Fibroblast of lung (primary cell): ENCODE data around the gene PRPH2. TPM values are rescaled to one million over a fixed set of nuclear protein-coding genes. Genes with fewer than 3 reads are reported as not detected.

ENCODE experiments used
- DNase-seq, 2 donors: peaks; one replicate each; pipeline versions ENCODE4 v3.0.0 to v3.0.0-alpha.2; 2010; ENCODE audit warnings: low read depth in 2 of 2
- H2AFZ ChIP-seq: 2 replicates; pipeline ENCODE4 v1.5.1; 2012; ENCODE audit warnings: low read length, control low read depth, inconsistent platforms
- H3K27ac ChIP-seq: 2 replicates; pipeline ENCODE4 v1.5.1; 2011; ENCODE audit warnings: low read length, control low read depth; ENCODE audit not compliant: insufficient read depth
- H3K27me3 ChIP-seq: 2 replicates; pipeline ENCODE4 v1.5.1; 2011; ENCODE audit warnings: mild to moderate bottlenecking, low read length; ENCODE audit not compliant: control insufficient read depth, insufficient read depth
- H3K36me3 ChIP-seq: 2 replicates; pipeline ENCODE4 v1.5.1; 2011; ENCODE audit warnings: low read length; ENCODE audit not compliant: control insufficient read depth, insufficient read depth
- H3K4me1 ChIP-seq: 2 replicates; pipeline ENCODE4 v1.5.1; 2011; ENCODE audit warnings: low read length; ENCODE audit not compliant: control insufficient read depth, insufficient read depth; ENCODE audit errors: extremely low read depth
- H3K4me2 ChIP-seq: 2 replicates; pipeline ENCODE4 v1.5.1; 2011; ENCODE audit warnings: low read length, control low read depth; ENCODE audit not compliant: insufficient read depth; ENCODE audit errors: extremely low read depth
- H3K4me3 ChIP-seq, 4 experiments: fragments of 200-600 bp in 1 of 4; sonication (generic) in 1 of 4; replicated peaks in 1 of 4; 2 replicates each; pipeline ENCODE4 v1.5.1; 2011 to 2016; ENCODE audit warnings: low read length in 4 of 4, low read depth in 3 of 4, mild to moderate bottlenecking in 3 of 4, control low read depth in 2 of 4, inconsistent platforms in 1 of 4, mixed read lengths in 1 of 4; ENCODE audit not compliant: insufficient read depth in 1 of 4; ENCODE audit errors: control extremely low read depth in 1 of 4
- H3K79me2 ChIP-seq: 2 replicates; pipeline ENCODE4 v1.5.1; 2012; ENCODE audit warnings: mild to moderate bottlenecking, low read length, inconsistent platforms; ENCODE audit not compliant: control insufficient read depth, insufficient read depth
- H3K9ac ChIP-seq: 2 replicates; pipeline ENCODE4 v1.5.1; 2011; ENCODE audit warnings: mild to moderate bottlenecking, low read length, control low read depth; ENCODE audit not compliant: insufficient read depth
- H3K9me3 ChIP-seq: 2 replicates; pipeline ENCODE4 v1.5.1; 2012; ENCODE audit warnings: low read depth, low read length; ENCODE audit not compliant: control insufficient read depth, insufficient read depth
- H4K20me1 ChIP-seq: 2 replicates; pipeline ENCODE4 v1.5.1; 2011; ENCODE audit warnings: low read length; ENCODE audit not compliant: control insufficient read depth, insufficient read depth; ENCODE audit errors: extremely low read depth
- CTCF ChIP-seq, 2 donors: IDR thresholded peaks in 1 of 2; conservative IDR thresholded peaks in 1 of 2; 1 replicate in 1 of 2; 2 replicates in 1 of 2; pipeline ENCODE4 v1.5.1; 2011 to 2012; ENCODE audit warnings: low read length in 2 of 2, control low read depth in 1 of 2, inconsistent platforms in 1 of 2, low read depth in 1 of 2, mild to moderate bottlenecking in 1 of 2
- EZH2 ChIP-seq: IDR thresholded peaks from 2 replicates; pipeline ENCODE4 v1.5.1; 2012; ENCODE audit warnings: low read length, control low read depth, mild to moderate bottlenecking; ENCODE audit errors: missing control alignments
- polyA minus RNA-seq: library from RNA; depleted of rRNA, polyadenylated mRNA; stranded (reverse); fragments of >200 nt; gene quantifications from 2 replicates; pipeline ENCODE4 v1.2.3, GENCODE V29; 2011; ENCODE audit warnings: low replicate concordance
- polyA plus RNA-seq, 2 donors: library from polyadenylated mRNA; depleted of rRNA in 1 of 2; stranded (reverse) in 1 of 2; unstranded in 1 of 2; fragments of >200 nt; gene quantifications; 2 replicates each; pipeline ENCODE4 v1.2.1, GENCODE V29; 2011 to 2012; ENCODE audit warnings: missing spikeins in 1 of 2
- total RNA-seq: library from RNA; depleted of rRNA; stranded (reverse); fragments of >200 nt; gene quantifications from 2 replicates; pipeline ENCODE4 v1.2.1, GENCODE V29; 2014

Gene PRPH2
- total RNA-seq (5.1 and 8.6 TPM in 2 replicates), polyA plus RNA-seq (4.0 and 6.3 TPM in 2 replicates), polyA minus RNA-seq (8.0 and 10.1 TPM in 2 replicates)
- 3.0 and 4.4 TPM in 2 replicates for polyA plus RNA-seq (2012)

GRCh38 chr6:42722497-42722896, at the start of gene PRPH2:
Gene PRPH2 (minus strand): TSS chr6:42722597. CDS start chr6:42722334, 263 bp downstream.
- no peaks in the 10 kb centered on the region for H3K36me3 ChIP-seq
- H3K4me2 ChIP-seq = no peak within 1 kb of the TSS

GRCh38 chr6:42771741-42772100, 49.3 kb upstream of the PRPH2 start:
- Histone ChIP-seq H3K4me3 (no peak overlapping the region), H2AFZ (no peak overlapping the region), H3K4me1 (no peaks in the 10 kb centered on the region), H3K79me2 (no peaks in the 10 kb centered on the region), H3K27ac (no peak overlapping the region), H3K9ac (no peak overlapping the region), H3K4me2 (no peak overlapping the region), H3K36me3 (no peaks in the 10 kb centered on the region), H3K27me3 (no peaks in the 10 kb centered on the region), H4K20me1 (no peaks in the 10 kb centered on the region), H3K9me3 (no peaks in the 10 kb centered on the region)
- no peak for TF ChIP-seq EZH2
- no peak for TF ChIP-seq CTCF (conservative IDR thresholded peaks at IDR 0.05 in 1 of 2, IDR thresholded peaks at IDR 0.05 in 1 of 2; ENCODE audit: low read depth in 1 of 2, low read length in 2 of 2)
- no peak for DNase-seq

More at GRCh38 chr6:42722497-42722896, at the start of gene PRPH2:
- H3K27me3 ChIP-seq = no peaks in the 10 kb centered on the region
- H3K27ac ChIP-seq = no peak within 1 kb of the TSS
- H3K79me2 ChIP-seq = no peaks in the 10 kb centered on the region
- DNase-seq = no peak
- no peaks in the 10 kb centered on the region for H3K9me3 ChIP-seq
- no peak within 1 kb of the TSS for H2AFZ ChIP-seq
- H3K4me1 ChIP-seq = peaks cover 3% of the 10 kb centered on the region
- H3K4me3 ChIP-seq = no peak within 1 kb of the TSS
- no peak within 1 kb of the TSS for H3K9ac ChIP-seq
- H4K20me1 ChIP-seq = no peaks in the 10 kb centered on the region
- no peak for TF ChIP-seq EZH2
- no peak for TF ChIP-seq CTCF (conservative IDR thresholded peaks at IDR 0.05 in 1 of 2, IDR thresholded peaks at IDR 0.05 in 1 of 2; ENCODE audit: low read depth in 1 of 2, low read length in 2 of 2)

GRCh38 chr6:42769836-42770235, 47.4 kb upstream of the PRPH2 start:
- TF ChIP-seq EZH2 (no peak), CTCF (conservative IDR thresholded peaks at IDR 0.05 in 1 of 2, IDR thresholded peaks at IDR 0.05 in 1 of 2; ENCODE audit: low read depth in 1 of 2, low read length in 2 of 2) (no peak)
- H3K36me3 ChIP-seq = no peaks in the 10 kb centered on the region
- H3K9me3 ChIP-seq = no peaks in the 10 kb centered on the region
- no peak overlapping the region for H3K9ac ChIP-seq
- no peaks in the 10 kb centered on the region for H3K27me3 ChIP-seq
- H2AFZ ChIP-seq = no peak overlapping the region
- no peaks in the 10 kb centered on the region for H4K20me1 ChIP-seq
- H3K4me1 ChIP-seq = no peaks in the 10 kb centered on the region
- no peak overlapping the region for H3K4me2 ChIP-seq
- no peak for DNase-seq
- no peak overlapping the region for H3K4me3 ChIP-seq
- H3K79me2 ChIP-seq = no peaks in the 10 kb centered on the region
- H3K27ac ChIP-seq = no peak overlapping the region
